NCI-H82 (cell line): Measurements from ENCODE around the gene STYK1.

Experiments used
- DNase-seq: peaks from one replicate; lab custom pipeline; 2025; lab: John Stamatoyannopoulos, UW

STYK1 gene

GRCh38 chr12:10673659-10674384 is at the start of gene STYK1:
Gene STYK1, minus strand, starts transcription at chr12:10674052. Its CDS starts 39,434 bp downstream, at chr12:10634618.
- DNase-seq: peak; percentile 82

- DNase-seq: peak; percentile 91
Observed at GRCh38 chr12:10722905-10723746, 49.3 kb upstream of the STYK1 start, which contains the start of gene YBX3. Gene YBX3, minus strand, starts transcription at chr12:10723323. Its CDS starts 212 bp downstream, at chr12:10723111.

GRCh38 chr12:10722502-10722904 is 48.7 kb upstream of the STYK1 start:
- peak; percentile 77 for DNase-seq

GRCh38 chr12:10721651-10722501 is 48.0 kb upstream of the STYK1 start:
- DNase-seq: peak; percentile 91

- DNase-seq: peak; percentile 9
Observed at GRCh38 chr12:10720974-10721650, 47.3 kb upstream of the STYK1 start.

- DNase-seq: no peak
Observed at GRCh38 chr12:10719482-10719881, 45.6 kb upstream of the STYK1 start.

GRCh38 chr12:10718279-10718821 is 44.5 kb upstream of the STYK1 start:
- peak; percentile 31 for DNase-seq

GRCh38 chr12:10717410-10717809 is 43.6 kb upstream of the STYK1 start:
- no peak for DNase-seq

GRCh38 chr12:10716704-10717315 is 43.0 kb upstream of the STYK1 start:
- peak; percentile 23 for DNase-seq

GRCh38 chr12:10716277-10716676 is 42.4 kb upstream of the STYK1 start:
- no peak for DNase-seq

GRCh38 chr12:10715491-10715890 is 41.6 kb upstream of the STYK1 start:
- DNase-seq: no peak

GRCh38 chr12:10709808-10710207 is 36.0 kb upstream of the STYK1 start:
- DNase-seq: no peak

GRCh38 chr12:10708862-10709261 is 35.0 kb upstream of the STYK1 start:
- no peak for DNase-seq

- no peak for DNase-seq
Observed at GRCh38 chr12:10705655-10706054, 31.8 kb upstream of the STYK1 start.

GRCh38 chr12:10701843-10702242 is 28.0 kb upstream of the STYK1 start:
- no peak for DNase-seq

- DNase-seq: no peak
Observed at GRCh38 chr12:10701131-10701681, 27.4 kb upstream of the STYK1 start.

GRCh38 chr12:10700581-10700980 is 26.7 kb upstream of the STYK1 start:
- DNase-seq: no peak

- DNase-seq: no peak
Observed at GRCh38 chr12:10697862-10698261, 24.0 kb upstream of the STYK1 start.

- no peak for DNase-seq
Observed at GRCh38 chr12:10697156-10697555, 23.3 kb upstream of the STYK1 start.

GRCh38 chr12:10690906-10691305 is 17.1 kb upstream of the STYK1 start:
- DNase-seq: no peak

GRCh38 chr12:10689146-10689545 is 15.3 kb upstream of the STYK1 start:
- DNase-seq: no peak
